Medulla oblongata (tissue), 1 donor: ENCODE measurements around the gene FZD2.
"Not testable (repeated sequence)": the region's sequence is repeated elsewhere in the genome, so short reads cannot be mapped to it uniquely, and the experiment has no call there.

Experiments
- DNase-seq: peaks from one replicate; pipeline ENCODE4 v3.0.0-alpha.2; 2015; ENCODE audit errors: extremely low spot score

The FZD2 gene

GRCh38 chr17:44575403-44575802 lies 18.1 kb downstream of the FZD2 start:
- no peak for DNase-seq

GRCh38 chr17:44578947-44579346 lies 21.7 kb downstream of the FZD2 start:
- DNase-seq: no peak

- no peak for DNase-seq
These were observed 24.6 kb downstream of the FZD2 start for GRCh38 chr17:44581868-44582267.

- no peak for DNase-seq
These were observed 27.2 kb downstream of the FZD2 start for GRCh38 chr17:44584443-44584842.

GRCh38 chr17:44585315-44585714 lies 28.0 kb downstream of the FZD2 start:
- no peak for DNase-seq

- DNase-seq: no peak
These were observed 30.1 kb downstream of the FZD2 start for GRCh38 chr17:44587339-44587738.

GRCh38 chr17:44589316-44590071 lies 32.2 kb downstream of the FZD2 start:
- no peak for DNase-seq

- DNase-seq: not testable (repeated sequence)
These were observed 32.8 kb downstream of the FZD2 start for GRCh38 chr17:44590072-44590462.

GRCh38 chr17:44590762-44591161 lies 33.5 kb downstream of the FZD2 start:
- not testable (repeated sequence) for DNase-seq

GRCh38 chr17:44591206-44591605 lies 33.9 kb downstream of the FZD2 start:
- DNase-seq: no peak

GRCh38 chr17:44593156-44593555 lies 35.9 kb downstream of the FZD2 start:
- no peak for DNase-seq

- no peak for DNase-seq
These were observed 38.0 kb downstream of the FZD2 start for GRCh38 chr17:44595216-44595775.

- DNase-seq: no peak
These were observed 41.0 kb downstream of the FZD2 start for GRCh38 chr17:44598329-44598728.

- no peak for DNase-seq
These were observed 41.6 kb downstream of the FZD2 start for GRCh38 chr17:44598932-44599297.

- DNase-seq: peak; percentile 50
These were observed 42.3 kb downstream of the FZD2 start for GRCh38 chr17:44599298-44600175.

GRCh38 chr17:44601539-44601938 lies 44.3 kb downstream of the FZD2 start:
- no peak for DNase-seq

- no peak for DNase-seq
These were observed 44.7 kb downstream of the FZD2 start for GRCh38 chr17:44601973-44602372.

- no peak for DNase-seq
These were observed 45.1 kb downstream of the FZD2 start for GRCh38 chr17:44602390-44602789.

- no peak for DNase-seq
These were observed 45.7 kb downstream of the FZD2 start for GRCh38 chr17:44602970-44603369.

GRCh38 chr17:44604116-44604761 lies 47.0 kb downstream of the FZD2 start:
- DNase-seq: no peak

GRCh38 chr17:44604768-44605485 lies 47.6 kb downstream of the FZD2 start:
- DNase-seq: no peak

- no peak for DNase-seq
These were observed 49.4 kb downstream of the FZD2 start for GRCh38 chr17:44606658-44607057.
